Stimulated activated CD8-positive, alpha-beta memory T cell treated with anti-CD3 and anti-CD28 coated beads, Interleukin-12 subunit alpha, Interleukin-12 subunit beta, amount 100 ng/mL, for 24 hours (primary cell): ENCODE measurements around the gene GNPAT.

Source experiments
- DNase-seq: peaks from one replicate; pipeline ENCODE4 v3.0.0-alpha.2; 2020; ENCODE audit errors: extremely low read depth

GNPAT gene

DNA sequence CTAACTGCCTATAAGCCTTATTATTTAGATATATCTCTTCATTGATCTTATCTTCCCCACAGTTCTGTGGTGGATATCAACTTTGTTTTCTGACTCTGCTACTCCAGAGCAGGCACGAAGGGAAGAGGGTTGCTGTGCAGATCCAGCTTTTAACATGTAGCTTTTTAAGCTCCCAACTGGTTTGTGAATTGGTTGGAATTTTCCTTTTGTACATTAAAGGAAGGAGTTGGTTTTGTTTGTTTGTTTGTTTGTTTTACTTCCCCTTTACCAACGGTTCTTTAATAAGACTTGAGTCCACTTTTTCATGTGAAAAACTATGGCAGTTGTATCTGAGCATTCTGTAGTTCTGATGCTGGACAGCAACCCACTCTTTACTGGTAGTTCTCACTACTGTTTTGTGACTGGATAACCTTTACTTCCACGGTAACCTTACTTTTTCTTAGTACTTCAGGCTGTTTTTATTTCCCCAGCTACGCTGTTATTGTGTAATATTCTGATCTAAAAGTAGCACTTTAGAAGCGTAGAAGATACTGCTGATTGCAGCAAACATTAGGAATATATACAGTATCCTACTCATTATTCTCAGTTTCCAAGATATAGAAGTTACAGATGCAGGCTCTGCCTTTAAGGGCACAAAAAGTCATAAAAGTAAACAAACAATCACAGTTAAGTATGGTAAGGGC lies 1.6 kb downstream of the GNPAT start:
- DNase-seq, result no peak

DNA sequence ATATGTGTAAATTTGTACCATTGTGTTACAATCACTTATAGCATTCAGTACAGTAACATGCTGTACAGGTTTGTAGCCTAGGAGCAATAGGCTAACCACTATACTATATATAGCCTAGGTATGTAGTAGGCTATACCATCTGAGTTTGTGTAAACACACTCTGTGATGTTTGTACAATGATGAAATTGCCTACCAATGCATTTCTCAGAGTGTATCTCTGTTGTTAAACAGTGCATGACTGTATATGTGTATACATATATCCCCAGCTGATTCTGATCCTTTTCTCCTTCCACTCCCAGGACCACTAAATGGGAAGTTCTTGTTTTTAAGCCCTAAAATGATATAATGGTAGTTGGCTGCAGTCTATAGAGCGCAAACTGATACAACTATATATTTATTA lies 7.8 kb downstream of the GNPAT start:
- no peak for DNase-seq

DNA sequence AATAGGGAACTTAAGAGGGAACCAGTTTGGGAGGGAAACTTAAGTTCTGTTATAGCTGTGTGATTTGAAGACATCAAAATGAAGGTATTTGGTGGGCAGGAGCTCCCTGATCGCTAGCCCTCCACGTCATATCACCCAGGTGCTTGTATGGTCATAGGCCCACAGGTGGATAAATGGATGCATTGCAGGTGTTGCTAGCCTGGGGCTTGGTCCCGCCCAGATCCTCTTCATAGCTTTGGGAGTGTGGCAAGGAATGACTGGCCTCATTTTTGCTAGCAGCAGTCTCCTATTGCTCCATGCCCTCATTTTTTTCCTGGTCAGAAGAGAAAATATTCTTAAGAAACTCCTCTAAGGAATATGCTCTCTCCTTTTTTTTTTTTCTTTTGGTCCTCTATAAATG lies 11.3 kb downstream of the GNPAT start:
- no peak for DNase-seq

DNA sequence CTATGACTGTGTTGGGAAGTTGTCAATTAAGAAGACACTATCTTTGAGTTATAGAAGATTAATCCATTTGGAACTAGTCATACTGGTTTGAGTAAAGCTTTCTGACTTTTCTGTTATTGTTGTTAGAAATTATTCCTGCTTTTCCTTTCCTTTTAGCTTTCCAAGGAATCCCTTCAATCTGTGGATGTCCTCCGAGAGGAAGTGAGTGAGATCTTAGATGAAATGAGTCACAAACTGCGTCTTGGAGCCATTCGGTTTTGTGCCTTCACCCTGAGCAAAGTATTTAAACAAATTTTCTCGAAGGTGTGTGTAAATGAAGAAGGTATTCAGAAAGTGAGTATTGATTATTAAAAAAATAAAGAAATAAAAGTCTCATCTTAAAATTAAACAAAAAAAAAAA lies 19.3 kb downstream of the GNPAT start:
- no peak for DNase-seq

DNA sequence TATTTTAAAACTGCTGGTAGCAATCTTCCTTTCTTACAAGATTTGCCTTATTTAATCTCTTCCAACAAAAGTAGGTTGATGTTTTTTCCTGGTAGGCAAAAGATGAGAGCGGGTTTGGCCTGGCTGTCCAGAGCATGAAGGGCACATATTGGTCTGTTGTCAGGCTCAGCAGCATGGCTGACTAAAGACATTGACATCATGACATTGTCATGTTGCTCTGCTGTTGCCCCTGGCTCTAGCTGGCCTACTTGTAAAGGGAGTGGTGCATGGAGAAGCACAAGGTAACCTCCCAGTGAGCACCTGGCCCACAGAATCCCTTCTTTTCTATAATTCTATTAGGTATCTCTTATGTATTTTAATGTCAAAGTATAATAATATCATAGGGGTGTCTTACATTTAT lies 23.6 kb downstream of the GNPAT start:
- no peak for DNase-seq

DNA sequence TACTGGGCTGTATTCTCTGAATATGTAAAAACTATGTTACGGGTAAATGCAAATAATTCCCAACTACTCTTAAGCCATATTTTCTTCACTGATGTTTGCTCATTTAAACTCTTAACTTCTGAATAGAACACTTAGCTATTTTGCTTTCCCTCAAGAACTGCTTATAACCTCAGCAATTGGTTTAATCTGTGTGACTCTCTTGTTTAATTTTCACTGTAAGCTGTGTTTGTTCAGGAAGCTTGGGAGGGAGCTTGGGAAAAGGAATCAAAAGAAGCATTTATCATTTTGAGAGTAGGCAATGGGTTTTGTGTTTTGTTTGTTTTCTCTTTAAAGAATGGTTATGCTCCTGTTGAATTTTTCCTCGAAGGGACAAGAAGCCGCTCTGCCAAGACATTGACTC lies 24.4 kb downstream of the GNPAT start:
- DNase-seq, result no peak

DNA sequence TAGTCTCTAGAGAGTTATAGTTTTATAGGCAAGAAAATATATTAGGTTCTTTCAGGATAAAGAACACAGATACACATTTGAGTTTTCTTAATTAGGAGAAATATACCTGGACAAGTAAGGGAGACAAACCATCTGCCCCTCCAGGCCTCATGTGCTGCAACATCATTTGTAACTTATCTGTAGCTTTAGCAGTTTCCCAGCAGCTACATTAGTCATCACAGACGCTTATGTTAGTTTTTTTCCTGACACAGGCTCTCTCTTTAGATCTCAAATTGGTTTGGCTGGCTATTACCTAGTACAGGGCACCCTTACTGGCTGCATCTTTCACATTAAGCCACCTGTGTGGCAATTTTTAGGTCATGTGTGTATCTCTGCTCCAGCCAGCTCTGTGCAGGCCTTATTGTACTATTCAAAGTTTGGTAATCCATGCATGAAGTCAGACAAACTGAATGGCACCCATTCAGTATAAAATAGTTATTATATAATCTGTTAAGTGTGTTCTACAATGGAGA lies 25.9 kb downstream of the GNPAT start:
- DNase-seq, result no peak

DNA sequence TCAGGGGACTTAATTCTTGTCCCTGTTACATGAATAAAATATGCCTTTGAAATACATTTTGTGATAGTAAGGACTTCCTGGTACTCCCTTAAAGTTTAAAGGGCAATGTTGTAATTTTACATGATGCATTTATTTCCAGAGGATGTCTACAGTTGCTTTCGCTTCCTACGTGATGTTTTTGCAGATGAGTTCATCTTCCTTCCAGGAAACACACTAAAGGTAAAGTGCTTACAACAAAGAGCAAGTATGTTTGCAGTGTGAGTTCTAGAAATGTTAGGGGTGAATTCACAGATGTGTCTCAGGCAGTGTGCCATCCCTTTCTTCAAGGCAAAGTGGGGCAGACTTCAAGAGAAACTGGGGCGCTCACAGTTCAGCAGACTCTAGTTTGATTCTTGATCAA lies 31.2 kb downstream of the GNPAT start:
- DNase-seq, result no peak

DNA sequence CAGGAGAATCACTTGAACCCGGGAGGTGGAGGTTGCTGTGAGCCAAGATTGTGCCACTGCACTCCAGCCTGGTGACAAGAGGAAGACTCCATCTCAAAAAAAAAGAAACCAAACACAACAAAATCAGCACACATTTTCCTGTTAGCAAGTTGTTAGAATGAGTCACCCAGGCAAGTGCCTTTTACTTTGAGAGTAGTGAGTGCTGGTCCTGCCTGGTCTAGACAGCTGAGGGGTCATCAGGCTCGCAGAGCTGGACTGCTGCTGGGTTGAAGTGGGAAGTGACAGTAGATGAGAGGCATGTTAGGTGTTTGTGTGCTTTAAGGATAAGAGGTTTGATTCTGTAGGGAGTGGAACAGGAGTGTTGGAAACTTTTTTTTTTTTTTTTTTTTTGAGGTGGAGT lies 31.9 kb downstream of the GNPAT start:
- no peak for DNase-seq

DNA sequence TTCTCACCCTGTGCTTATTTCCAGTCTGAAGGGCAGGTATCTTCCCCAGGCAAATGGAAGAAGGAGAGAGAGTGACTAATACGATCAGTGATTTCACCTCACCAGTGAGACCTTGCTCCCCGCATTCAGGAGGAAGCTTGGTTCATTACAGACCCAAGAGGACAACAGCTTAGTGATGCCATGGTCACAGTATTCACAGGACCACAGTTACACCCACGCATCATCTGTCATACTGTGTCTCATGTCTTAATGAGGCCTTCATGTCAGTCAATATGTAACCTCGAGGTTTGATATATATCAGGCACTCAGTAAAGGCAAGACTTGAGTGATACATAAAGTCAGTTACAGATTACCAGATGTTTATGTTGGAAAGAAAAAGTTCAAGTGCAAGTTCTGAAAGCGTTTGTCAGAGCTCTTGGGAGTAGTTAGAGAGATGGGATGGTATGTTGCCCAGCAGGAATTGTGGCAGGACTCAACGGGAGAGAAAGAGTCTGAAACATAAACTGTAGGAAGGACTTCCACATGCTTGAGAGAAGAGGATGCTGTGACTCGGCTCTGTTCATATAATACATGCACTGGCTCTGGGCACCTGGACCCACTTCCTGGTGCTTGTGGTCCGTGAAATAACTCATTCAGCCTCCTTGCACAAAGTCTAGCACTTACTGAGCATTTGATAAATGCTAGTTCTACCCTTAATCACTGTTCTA lies 33.3 kb downstream of the GNPAT start:
- no peak for DNase-seq

DNA sequence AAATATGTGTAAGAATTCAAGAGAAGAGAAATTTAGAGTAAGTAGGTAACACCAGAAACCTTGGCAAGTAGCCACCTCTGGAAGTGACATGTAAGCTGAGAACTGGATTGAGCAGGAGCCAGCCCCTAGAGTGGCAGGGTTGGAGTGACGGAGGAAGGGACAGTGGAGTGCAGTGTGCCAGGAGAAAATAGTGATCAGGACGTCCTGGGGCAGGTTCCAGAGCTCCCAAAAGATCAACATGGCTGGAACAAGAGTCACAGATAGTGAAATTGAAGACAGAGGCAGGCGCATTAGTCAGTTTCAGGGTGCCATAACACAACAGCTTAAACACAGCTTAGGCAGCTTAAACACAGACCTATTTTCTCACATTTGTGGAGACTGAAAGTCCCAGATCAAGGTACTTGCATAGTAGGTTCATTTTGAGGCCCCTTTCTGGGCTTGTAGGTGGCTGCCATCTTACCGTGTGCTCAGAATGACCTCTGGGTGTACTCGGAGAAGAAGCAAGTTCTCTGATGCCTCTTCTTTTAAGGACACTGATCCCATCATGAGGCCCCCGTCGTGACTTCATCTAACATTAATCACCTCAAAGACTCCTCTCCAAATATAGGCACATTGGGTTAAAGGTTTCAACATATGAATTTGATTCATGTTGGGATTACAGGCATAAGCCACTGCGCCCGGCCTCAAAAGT lies 37.2 kb downstream of the GNPAT start:
- no peak for DNase-seq

DNA sequence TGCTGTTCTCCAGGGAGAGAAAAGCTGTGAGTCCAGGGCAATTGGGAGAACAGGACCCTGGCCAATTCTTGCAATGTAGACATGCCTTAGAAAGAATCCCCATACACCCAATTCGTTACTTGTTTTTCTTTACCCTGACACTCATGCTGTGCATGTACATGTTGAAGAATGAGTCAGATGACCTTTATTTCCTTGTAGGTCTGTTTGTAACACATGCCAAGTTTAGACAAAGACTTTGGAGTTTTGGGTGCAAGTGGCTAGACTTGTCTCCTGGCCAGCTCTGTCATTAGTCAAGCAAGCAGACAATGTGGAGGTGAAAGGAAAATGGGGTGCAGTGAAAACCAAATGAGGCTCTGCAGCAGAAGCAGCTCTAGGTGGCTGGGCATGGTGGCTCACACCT lies 38.1 kb downstream of the GNPAT start:
- no peak for DNase-seq

DNA sequence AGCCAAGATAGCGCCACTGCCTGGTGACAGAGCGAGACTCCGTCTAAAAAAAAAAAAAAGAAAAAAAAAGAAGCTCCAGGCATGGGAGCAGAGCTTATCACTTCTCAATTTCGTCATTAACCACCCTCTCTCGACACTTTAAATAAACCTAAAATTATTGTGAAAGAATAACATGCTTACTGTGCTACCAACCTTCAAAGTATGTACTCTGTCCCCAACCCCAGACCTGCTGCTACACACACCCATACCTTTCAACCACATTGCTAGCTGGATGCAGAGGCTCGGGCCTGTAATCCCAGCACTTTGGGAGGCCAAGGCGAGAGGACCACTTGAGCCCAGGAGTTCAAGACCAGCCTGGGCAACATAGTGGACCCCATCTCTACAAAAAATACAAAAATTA lies 38.7 kb downstream of the GNPAT start:
- DNase-seq, result no peak

DNA sequence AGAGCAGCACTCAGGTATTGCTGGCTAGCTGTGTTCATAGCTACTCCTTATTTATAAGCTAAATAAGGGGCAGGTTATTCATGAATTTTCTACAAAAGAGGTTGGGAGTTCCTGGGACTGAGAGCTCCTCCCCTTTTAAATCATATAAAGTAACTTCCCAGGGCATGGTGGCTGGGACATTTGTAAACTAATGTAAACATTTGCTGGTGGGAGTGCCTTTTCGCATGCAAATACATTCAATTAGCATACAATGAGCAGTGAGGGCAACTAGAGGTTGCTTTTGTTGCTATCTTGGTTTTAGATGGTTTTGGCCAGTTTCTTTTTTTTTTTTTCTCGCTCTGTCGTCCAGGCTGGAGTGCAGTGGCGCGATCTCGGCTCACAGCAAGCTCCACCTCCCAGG lies 43.4 kb downstream of the GNPAT start:
- no peak for DNase-seq

DNA sequence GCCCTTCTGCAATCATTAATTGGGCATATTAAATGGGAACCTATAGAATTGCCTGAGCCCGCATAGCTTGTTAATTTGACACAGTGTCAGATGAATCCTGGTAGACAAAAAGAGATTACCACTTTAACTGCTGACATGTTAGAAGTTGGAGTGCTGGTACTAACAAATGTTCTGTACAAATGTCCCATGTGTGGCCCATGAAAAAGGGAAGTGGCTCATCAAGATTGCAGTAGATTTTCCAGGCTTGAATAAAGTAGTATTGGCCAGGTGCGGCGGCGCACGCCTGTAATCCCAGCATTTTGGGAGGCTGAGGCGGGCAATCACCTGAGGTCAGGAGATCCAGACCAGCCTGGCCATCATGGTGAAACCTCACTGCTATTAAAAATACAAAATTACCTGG lies 45.6 kb downstream of the GNPAT start:
- no peak for DNase-seq

DNA sequence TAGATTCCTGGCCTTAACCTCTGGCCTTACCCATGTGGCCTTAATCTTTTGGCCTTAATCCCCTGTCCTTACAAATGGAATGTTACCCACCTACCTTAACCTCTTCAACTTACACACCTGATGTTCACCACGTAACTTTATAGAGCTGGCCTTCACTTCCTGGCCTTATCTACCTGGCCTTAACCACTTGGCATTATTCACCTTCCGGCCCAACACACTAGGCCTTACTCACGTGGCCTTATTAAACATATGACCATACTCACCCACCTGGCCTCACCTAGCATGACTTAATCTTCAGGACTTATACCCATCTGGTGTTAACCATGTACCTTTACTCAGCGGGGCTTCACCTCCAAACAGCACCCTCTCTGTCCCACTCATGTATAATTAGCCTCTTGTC lies 54.9 kb downstream of the GNPAT start:
- no peak for DNase-seq

DNA sequence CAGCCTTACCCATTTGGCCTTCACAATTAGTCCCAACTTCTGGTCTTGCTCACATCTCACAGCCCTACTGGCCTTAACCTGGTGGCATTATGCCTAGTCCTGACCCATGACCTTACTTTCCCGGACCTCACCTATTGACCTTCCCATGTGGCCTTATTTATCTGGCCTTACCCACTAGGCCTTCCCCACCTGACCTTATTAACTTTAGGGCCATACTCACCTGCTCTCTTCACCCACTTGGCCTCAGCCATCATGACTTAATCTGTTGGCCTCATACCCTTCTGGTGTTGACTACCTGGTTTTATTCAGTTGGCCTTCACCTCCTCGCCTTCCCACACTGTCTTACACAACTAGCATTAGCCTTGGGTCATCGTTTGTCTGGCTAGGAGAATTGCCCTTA lies 61.0 kb downstream of the GNPAT start:
- no peak for DNase-seq

DNA sequence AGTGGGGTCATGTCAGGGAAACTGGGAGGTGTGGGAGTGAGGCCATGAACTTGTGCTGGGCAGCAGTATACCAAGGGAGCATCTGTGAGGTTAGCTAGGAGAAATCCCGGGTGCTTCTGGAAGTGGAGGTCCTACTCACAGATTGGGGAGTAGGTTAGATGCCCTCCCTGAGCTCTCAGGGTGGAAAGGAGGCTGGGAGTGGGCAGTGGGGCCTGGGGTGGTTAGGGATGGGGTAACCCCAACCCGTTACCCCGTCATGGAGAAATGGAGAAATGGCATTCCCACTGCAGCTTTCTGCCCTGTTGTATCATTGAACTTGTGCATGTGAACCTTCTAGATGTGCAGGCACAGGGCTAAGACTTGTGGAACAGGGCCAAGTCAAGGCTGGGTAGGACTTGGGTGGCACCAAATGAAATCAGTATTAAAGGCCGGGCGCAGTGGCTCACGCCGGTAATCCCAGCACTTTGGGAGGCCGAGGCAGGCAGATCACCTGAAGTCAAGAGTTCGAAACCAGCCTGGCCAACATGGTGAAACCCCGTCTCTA lies 69.5 kb downstream of the GNPAT start:
- no peak for DNase-seq

DNA sequence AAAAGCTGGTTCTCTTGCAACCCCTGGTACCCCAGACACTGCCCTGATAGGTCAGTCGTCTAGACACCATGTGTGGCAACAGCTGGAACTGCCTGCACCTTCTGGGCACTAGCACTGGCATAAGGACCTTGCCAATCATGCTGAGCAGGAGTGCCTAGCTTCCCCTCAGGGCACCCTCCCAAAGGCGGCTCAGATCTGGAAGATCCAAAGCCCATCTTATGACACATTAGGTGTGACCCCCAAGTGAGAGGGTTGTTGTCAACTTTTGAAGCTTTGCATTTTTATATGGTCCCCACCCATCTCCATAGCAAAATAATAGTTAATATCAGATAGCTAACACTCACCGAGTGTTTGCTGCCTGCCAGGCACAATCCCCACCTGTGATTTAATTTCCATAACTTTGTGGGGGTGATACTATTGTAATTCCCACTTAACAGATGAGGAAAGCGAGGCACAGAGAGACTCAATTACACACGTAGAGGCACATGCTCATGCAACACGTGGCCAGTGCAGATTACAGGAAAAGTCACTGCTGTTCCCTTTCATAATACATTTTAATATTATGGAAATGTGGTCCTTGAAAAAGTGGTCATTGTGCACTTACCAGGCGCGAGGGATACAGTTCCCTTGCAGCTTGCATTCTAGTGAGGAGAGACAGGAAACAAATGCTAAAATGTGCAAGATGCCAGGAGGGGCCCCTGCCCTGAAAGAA lies 70.9 kb downstream of the GNPAT start:
- DNase-seq, result no peak

DNA sequence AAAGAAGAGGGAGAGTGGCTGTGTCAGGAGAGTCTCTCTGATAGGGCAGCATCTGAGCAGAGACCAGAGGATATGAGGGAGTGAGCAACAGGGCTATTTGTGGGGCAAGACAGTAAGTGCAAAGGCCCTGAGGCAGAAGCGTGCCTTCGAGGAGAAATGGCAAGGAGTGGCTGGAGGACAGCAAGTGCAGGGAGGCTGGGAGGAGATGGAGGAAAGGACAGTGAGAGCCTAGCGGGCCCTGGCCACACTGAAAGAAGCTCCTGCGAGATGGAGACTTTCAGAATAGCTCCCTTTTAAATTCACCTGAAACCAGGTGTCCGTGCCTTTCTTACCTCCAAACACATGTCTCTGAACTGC lies 71.4 kb downstream of the GNPAT start:
- no peak for DNase-seq

DNA sequence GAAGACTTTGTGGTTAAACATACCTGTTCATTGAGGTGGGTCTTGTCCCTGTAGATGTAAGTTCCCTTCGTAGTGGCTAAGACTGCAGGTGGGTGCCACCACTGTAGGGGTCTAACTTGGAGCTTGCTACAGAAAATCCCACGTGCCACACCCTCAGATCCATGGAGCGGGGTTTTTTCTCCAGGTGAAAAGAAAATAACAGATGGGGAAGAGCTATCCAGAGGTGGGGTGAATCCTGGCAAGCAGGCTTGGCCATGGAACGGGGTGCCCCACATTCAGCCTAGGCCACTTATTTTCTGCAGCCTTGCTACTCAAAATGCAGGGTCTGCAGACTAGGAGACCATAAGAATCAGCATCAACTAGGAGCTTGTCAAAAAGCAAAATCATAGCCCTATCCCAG lies 72.6 kb downstream of the GNPAT start:
- no peak for DNase-seq

DNA sequence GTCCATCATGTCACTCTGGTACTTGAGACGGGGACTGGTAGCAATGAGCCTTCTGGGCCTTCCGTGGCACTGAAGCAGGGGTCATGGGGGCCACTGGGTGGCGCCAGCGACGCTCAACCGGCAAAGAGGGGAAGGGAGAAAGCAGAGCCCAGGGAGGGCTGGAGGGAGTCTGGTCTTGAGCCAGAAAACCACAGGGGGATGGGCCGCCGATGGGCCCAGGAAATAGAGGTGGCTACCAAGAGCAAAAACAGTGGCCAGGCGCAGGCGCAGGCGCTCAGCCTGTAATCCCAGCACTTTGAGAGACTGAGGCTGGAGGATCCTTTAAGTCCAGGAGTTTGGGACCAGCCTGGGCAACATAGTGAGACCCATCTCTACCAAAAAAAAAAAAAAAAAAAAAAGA lies 74.9 kb downstream of the GNPAT start:
- DNase-seq, result no peak
